PC-3 (cell line): ENCODE results near the gene DMAC2L. TPM values are rescaled to one million over a fixed set of nuclear protein-coding genes. Genes with fewer than 3 reads are reported as not detected.
A peak's percentile ranks its signal among the peaks of the same experiment; 100 is the strongest.

Source experiments
- ATAC-seq: fragments of 200-7000 bp; cut with Tn5 transposase; 2 replicates; pipeline ENCODE4 v1.9.1; 2020; ENCODE audit warnings: mild to moderate bottlenecking, moderate library complexity
- BruUV-seq: library from RNA; stranded (reverse); fragments of 400-500 nt; replicated peaks from 2 replicates; lab custom pipeline; 2021; lab: Mats Ljungman, UMichigan
- CTCF ChIA-PET: fragments of 300-600 bp; sonication (Branson Sonifier 250); formaldehyde crosslinking; loops from one replicate; lab custom pipeline; 2022; ENCODE audit warnings: antibody characterized with exemption; lab: Charles Lee
- POLR2A ChIA-PET: fragments of 300-600 bp; sonication (Branson Sonifier 250); formaldehyde crosslinking; loops from one replicate; lab custom pipeline; 2022; ENCODE audit warnings: antibody characterized with exemption; ENCODE audit not compliant: unreplicated experiment; lab: Charles Lee
- DNase-seq: peaks from one replicate; pipeline ENCODE4 v3.0.0-alpha.2; 2015
- H2AFZ ChIP-seq: fragments of 300-600 bp; sonication (generic); 2 replicates; pipeline ENCODE4 v1.6.0; 2016; ENCODE audit warnings: antibody characterized with exemption, low read length
- H3F3A ChIP-seq: fragments of 300-600 bp; sonication (generic); one replicate; pipeline ENCODE4 v1.6.0; 2017; ENCODE audit warnings: antibody characterized with exemption, low read length, control low read depth, mild to moderate bottlenecking; ENCODE audit not compliant: unreplicated experiment
- H3K27ac ChIP-seq: fragments of 300-600 bp; sonication (generic); 2 replicates; pipeline ENCODE4 v1.5.1; 2016; ENCODE audit warnings: mild to moderate bottlenecking, low read length
- H3K27me3 ChIP-seq: fragments of 300-600 bp; sonication (generic); 2 replicates; pipeline ENCODE4 v1.6.1; 2016; ENCODE audit warnings: low read length, mixed read lengths
- H3K36me3 ChIP-seq: fragments of 300-600 bp; sonication (generic); 2 replicates; pipeline ENCODE4 v1.6.1; 2016; ENCODE audit warnings: low read depth, mixed run types, low read length, mixed read lengths
- H3K4me1 ChIP-seq: fragments of 300-600 bp; sonication (generic); 2 replicates; pipeline ENCODE4 v1.5.1; 2016; ENCODE audit warnings: low read length; ENCODE audit not compliant: insufficient read depth
- H3K4me2 ChIP-seq: fragments of 300-600 bp; sonication (generic); 2 replicates; pipeline ENCODE4 v1.6.0; 2016; ENCODE audit warnings: low read length
- H3K4me3 ChIP-seq: fragments of 300-600 bp; sonication (generic); 2 replicates; pipeline ENCODE4 v1.5.1; 2016; ENCODE audit warnings: mild to moderate bottlenecking, low read length, mixed read lengths
- H3K79me2 ChIP-seq: fragments of 300-600 bp; sonication (generic); 2 replicates; pipeline ENCODE4 v1.6.1; 2017; ENCODE audit warnings: low read length, mixed read lengths
- H3K9ac ChIP-seq: fragments of 300-600 bp; sonication (generic); 2 replicates; pipeline ENCODE4 v1.6.0; 2016; ENCODE audit warnings: mild to moderate bottlenecking, low read length
- H3K9me2 ChIP-seq: fragments of 300-600 bp; sonication (generic); replicated peaks from 2 replicates; pipeline ENCODE4 v1.6.1; 2016; ENCODE audit warnings: mixed run types, low read length, mixed read lengths
- H3K9me3 ChIP-seq: fragments of 300-600 bp; sonication (generic); 2 replicates; pipeline ENCODE4 v1.6.1; 2016; ENCODE audit warnings: low read length, mixed read lengths
- H4K20me1 ChIP-seq: fragments of 300-600 bp; sonication (generic); 2 replicates; pipeline ENCODE4 v1.6.1; 2016; ENCODE audit warnings: low read length, mixed read lengths
- CTCF ChIP-seq: fragments of 300-600 bp; sonication (generic); conservative IDR thresholded peaks from 2 replicates; pipeline ENCODE4 v1.5.1; 2017; ENCODE audit warnings: antibody characterized with exemption, low read depth, mild to moderate bottlenecking, low read length
- EZH2 ChIP-seq: fragments of 300-600 bp; sonication (generic); IDR thresholded peaks from one replicate; pipeline ENCODE4 v1.6.1; 2017; ENCODE audit warnings: antibody characterized with exemption, mild to moderate bottlenecking, low read length; ENCODE audit not compliant: unreplicated experiment
- EZH2phosphoT487 ChIP-seq: fragments of 300-600 bp; sonication (generic); IDR thresholded peaks from 2 replicates; pipeline ENCODE4 v1.6.1; 2018; ENCODE audit warnings: mild to moderate bottlenecking, antibody characterized with exemption, low read length, borderline replicate concordance
- intact Hi-C: fragments of 100-400 bp; cut with micrococcal nuclease; formaldehyde crosslinking; loops from 2 replicates; pipeline ENCODE4 v1.9.0; 2023
- total RNA-seq: library from RNA; depleted of rRNA; stranded (reverse); fragments of >200 nt; gene quantifications from 2 replicates; pipeline ENCODE4 v1.2.3, GENCODE V29; 2014

Gene DMAC2L
- total RNA-seq, 1 experiment from 2014 or later = 18.1 TPM

- ChIA-PET POLR2A (no interaction called here), CTCF (no interaction called here)
- intact Hi-C loops = no loop called here
- Histone ChIP-seq H3K79me2 (no peaks in the 10 kb centered on the region), H3K9me2 (no peaks in the 10 kb centered on the region), H3K4me1 (peaks cover 9% of the 10 kb centered on the region), H3K9me3 (no peaks in the 10 kb centered on the region), H4K20me1 (no peaks in the 10 kb centered on the region), H3K4me2 (no peak overlapping the region), H3K9ac (no peak overlapping the region), H3K36me3 (peaks cover 12% of the 10 kb centered on the region; the same call in 1 of the 2 replicates), H2AFZ (no peak overlapping the region), H3K27me3 (no peaks in the 10 kb centered on the region), H3K27ac (no peak overlapping the region), H3K4me3 (no peak overlapping the region), H3F3A (peaks cover 3% of the 10 kb centered on the region)
- TF ChIP-seq EZH2phosphoT487 (no peak), CTCF (no peak), EZH2 (no peak)
- ATAC-seq = peak; percentile 76
- no TSS peak for BruUV-seq
- DNase-seq = peak; percentile 7
These were observed 39.6 kb upstream of the DMAC2L start for GRCh38 chr14:50272498-50272897.

GRCh38 chr14:50285861-50286260, 26.3 kb upstream of the DMAC2L start:
- no peaks in the 10 kb centered on the region for H3K79me2 ChIP-seq
- no peak overlapping the region for H3K27ac ChIP-seq
- no peak overlapping the region for H2AFZ ChIP-seq
- no peak overlapping the region for H3K9ac ChIP-seq
- TF ChIP-seq EZH2 (no peak), CTCF (no peak), EZH2phosphoT487 (no peak)
- DNase-seq (no peak), ATAC-seq (no peak)
- H3K9me2 ChIP-seq = no peaks in the 10 kb centered on the region
- intact Hi-C loops = no loop called here
- CTCF ChIA-PET = no interaction called here
- POLR2A ChIA-PET = no interaction called here
- 0 out of 2 replicates have a peak, but pooled peaks cover 5% of the 10 kb centered on the region for H3K36me3 ChIP-seq
- no peaks in the 10 kb centered on the region for H3K9me3 ChIP-seq
- H3K4me2 ChIP-seq = no peak overlapping the region
- no peak overlapping the region for H3K4me3 ChIP-seq
- no peaks in the 10 kb centered on the region for H3F3A ChIP-seq
- no peaks in the 10 kb centered on the region for H3K4me1 ChIP-seq
- H3K27me3 ChIP-seq = no peaks in the 10 kb centered on the region
- no TSS peak for BruUV-seq
- no peaks in the 10 kb centered on the region for H4K20me1 ChIP-seq

GRCh38 chr14:50288146-50288545, 24.0 kb upstream of the DMAC2L start:
- Histone ChIP-seq H3K27me3 (no peaks in the 10 kb centered on the region), H3K9ac (no peak overlapping the region), H4K20me1 (no peaks in the 10 kb centered on the region), H3K4me1 (no peaks in the 10 kb centered on the region), H3F3A (no peaks in the 10 kb centered on the region), H3K36me3 (0 out of 2 replicates have a peak, but pooled peaks cover 3% of the 10 kb centered on the region), H3K27ac (no peak overlapping the region), H3K4me2 (no peak overlapping the region), H3K9me2 (no peaks in the 10 kb centered on the region), H2AFZ (no peak overlapping the region), H3K79me2 (no peaks in the 10 kb centered on the region), H3K9me3 (no peaks in the 10 kb centered on the region), H3K4me3 (no peak overlapping the region)
- CTCF ChIA-PET = no interaction called here
- no peak for DNase-seq
- intact Hi-C loops = no loop called here
- POLR2A ChIA-PET = no interaction called here
- BruUV-seq = no TSS peak
- ATAC-seq = no peak
- TF ChIP-seq EZH2 (no peak), EZH2phosphoT487 (no peak), CTCF (no peak)
